HG02943 (cell line): ENCODE results near the gene SYDE1.

Experiments used
- ATAC-seq: cut with Tn5 transposase; IDR thresholded peaks from one replicate; pipeline ENCODE4 v1.9.1; 2021; ENCODE audit warnings: mild to moderate bottlenecking, low read depth, moderate library complexity; ENCODE audit not compliant: unreplicated experiment

SYDE1 gene

GRCh38 chr19:15159251-15159650 lies 52.0 kb downstream of the SYDE1 start:
- ATAC-seq, result no peak

GRCh38 chr19:15161028-15161984 lies 54.1 kb downstream of the SYDE1 start:
- ATAC-seq, result no peak
